HG03442 (cell line): ENCODE data around the gene ME1.
"Not testable (repeated sequence)": the region's sequence is repeated elsewhere in the genome, so short reads cannot be mapped to it uniquely, and the experiment has no call there.

Source experiments
- ATAC-seq: cut with Tn5 transposase; IDR thresholded peaks from one replicate; pipeline ENCODE4 v1.9.1; 2021; ENCODE audit warnings: mild to moderate bottlenecking, moderate library complexity; ENCODE audit not compliant: unreplicated experiment

Gene ME1

DNA sequence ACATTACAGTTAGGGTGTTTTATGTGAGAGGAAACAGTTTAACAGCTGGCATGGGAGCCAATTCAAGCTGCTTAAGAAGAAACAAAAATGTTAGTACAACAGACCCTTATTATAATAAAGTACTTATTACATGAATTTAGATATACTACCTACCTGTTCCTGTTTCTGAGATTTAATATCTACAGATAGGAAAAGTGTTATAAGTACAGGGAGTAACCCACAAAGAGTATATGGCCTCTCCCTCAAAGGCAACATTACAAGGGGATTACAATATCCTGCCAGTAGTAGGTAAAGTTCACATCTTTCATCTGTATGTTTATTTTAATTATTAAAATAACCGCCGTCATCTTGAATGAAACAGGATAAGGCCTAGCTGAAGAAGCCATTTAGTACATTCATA is 1.8 kb upstream of the ME1 start:
- no peak for ATAC-seq

GRCh38 chr6:83431545-83432155 is 799 bp upstream of the ME1 start:
- no peak for ATAC-seq

GRCh38 chr6:83429857-83430610 is 817 bp downstream of the ME1 start:
- ATAC-seq: peak; percentile 4

- ATAC-seq: no peak
Measured at GRCh38 chr6:83429269-83429668, 1.6 kb downstream of the ME1 start.

DNA sequence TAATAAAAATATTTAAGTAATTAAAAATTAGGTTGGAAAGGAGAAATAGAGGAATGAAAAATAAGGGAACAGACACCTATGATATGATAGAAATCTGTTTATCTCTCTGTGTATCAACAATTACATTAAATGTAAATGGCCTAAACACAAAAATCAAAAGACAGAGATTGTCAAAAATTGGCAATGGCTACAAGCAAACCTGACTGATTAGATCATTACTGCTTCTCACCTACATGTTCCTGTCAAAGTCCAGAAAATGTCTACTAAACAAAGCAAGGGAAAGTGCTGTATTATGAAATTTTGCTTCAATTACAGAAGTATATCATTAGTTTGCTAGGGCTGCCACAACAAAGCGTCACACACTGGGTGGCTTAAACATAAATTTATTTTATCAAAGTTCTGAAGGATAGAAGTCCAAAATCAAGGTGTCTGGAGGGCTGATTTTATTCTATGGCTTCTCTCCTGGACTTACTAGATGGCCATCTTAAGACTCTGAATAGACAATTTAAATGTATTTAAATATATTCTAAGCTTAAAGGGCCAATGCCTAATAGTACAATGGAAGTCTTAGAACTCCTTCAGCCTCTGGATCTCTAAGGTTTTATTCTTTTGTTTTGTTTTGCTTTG is 6.3 kb downstream of the ME1 start:
- ATAC-seq: no peak

GRCh38 chr6:83417880-83418663 is 12.8 kb downstream of the ME1 start:
- ATAC-seq: no peak

DNA sequence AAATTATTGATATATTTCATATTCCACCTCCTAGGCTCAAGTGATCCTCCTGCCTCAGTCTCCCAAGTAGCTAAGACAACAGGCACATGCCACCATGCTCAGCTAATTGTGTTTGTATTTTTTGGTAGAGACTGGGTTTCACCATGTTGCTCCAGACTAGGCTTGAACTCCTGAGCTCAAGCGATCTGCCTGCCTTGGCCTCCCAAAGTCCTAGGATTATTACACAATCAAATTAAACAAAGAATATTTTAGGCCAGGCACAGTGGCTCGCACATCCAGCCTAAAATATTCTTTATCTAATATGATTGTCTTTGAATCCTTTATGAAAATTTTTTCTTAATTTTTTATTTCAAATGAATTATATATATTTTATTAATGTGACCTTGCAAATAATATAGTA is 17.8 kb downstream of the ME1 start:
- no peak for ATAC-seq

DNA sequence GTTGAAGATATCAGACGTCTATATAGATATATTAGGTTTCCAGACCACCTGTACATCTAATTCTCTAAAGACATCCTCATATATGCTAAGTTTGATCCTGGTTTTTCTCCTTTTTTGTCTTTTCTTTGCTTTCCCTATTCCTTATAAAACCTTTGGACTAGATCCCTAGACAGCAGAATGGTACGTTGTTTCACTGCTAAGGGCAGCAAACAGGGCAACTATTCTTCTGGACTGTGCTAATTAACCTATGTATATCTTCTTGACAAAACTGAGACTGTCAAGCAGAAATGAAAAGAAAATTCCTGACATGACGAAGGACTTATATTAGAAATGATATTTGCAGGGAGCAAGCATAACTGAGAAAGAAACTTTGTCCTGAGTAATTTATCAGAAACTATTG is 19.1 kb downstream of the ME1 start:
- no peak for ATAC-seq

DNA sequence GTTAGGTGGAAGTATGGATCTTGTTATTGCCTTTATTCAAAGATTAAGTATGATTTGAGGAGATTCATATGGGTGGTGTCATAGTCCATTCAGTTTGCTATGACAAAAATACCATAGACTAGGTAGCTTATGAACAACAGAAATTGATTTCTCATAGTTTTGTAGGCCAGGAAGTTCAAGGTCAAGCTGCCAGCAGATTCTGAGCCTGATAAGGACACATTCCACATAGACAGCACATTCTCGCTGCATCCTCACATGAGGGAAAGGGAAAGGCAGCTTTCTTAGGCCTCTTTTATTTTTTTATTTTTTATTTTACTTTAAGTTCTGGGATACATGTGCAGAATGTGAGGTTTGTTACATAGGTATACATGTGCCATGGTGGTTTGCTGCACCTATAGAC is 27.7 kb downstream of the ME1 start:
- no peak for ATAC-seq

- ATAC-seq: no peak
Measured at GRCh38 chr6:83389606-83390005, 41.2 kb downstream of the ME1 start.

- ATAC-seq: no peak
Measured at GRCh38 chr6:83385473-83385872, 45.4 kb downstream of the ME1 start.

GRCh38 chr6:83384751-83385150 is 46.1 kb downstream of the ME1 start:
- no peak for ATAC-seq

GRCh38 chr6:83381949-83382348 is 48.9 kb downstream of the ME1 start:
- no peak for ATAC-seq

GRCh38 chr6:83378621-83379388 is 52.0 kb downstream of the ME1 start:
- no peak for ATAC-seq

DNA sequence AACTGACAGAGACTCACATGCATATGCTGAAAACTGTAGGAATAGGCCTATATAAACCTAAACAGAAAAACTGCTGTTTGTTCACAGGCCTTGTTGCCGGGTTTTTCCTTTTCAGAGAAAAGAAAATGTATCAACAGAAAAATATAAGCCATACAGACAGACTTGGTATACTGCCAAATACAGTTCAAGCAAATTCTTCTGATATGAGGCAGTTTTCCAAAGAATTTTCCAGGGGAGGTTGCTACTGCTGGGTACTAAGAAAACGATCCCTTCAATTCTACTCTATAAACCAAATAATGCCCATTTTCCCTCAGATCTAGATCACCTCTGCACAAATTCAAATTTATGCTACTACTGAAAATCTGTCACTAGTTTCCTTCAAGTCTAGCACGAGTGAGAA is 59.4 kb downstream of the ME1 start:
- ATAC-seq: no peak

- ATAC-seq: no peak
Measured at GRCh38 chr6:83370567-83370966, 60.3 kb downstream of the ME1 start.

GRCh38 chr6:83369692-83370091 is 61.2 kb downstream of the ME1 start:
- no peak for ATAC-seq

GRCh38 chr6:83368577-83368976 is 62.3 kb downstream of the ME1 start:
- ATAC-seq: no peak

DNA sequence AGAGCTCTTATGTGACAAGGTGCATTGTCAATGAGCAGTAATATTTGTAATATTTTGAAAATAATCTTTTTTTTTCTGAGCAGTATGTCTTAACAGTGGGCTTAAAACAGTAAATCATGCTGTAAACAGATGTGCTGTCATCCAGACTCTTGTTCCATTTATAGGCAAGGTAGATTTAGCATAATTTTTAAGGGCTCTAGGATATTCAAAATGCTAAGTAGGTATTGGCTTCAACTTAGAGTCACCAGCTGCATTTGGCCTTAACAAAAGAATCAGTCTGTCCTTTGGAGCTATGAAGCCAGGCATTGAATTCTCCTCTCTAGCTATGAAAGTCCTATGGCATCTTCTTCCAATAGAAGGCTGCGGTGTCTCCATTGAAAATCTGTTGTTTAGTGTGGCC is 63.7 kb downstream of the ME1 start:
- no peak for ATAC-seq

DNA sequence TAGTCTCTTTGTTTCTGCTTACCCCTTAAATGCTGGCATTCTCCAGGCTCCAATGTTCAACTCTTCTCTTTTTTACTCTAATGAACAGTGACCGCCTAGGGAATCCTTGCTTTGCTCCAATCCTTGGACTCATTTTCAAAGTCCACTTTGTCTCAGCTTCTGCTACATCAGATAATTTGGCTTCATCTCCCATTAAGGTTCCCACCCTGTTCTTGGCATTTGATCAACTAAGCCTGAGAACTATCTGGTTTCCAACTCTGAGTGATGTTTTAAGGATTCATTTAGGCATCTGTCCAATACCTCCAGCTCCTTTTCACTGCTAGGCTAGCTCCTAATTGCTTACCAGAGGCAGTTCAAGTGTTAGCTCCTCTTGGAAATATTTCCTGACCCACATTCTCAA is 64.9 kb downstream of the ME1 start:
- ATAC-seq: no peak

- not testable (repeated sequence) for ATAC-seq
Measured at GRCh38 chr6:83362349-83362748, 68.5 kb downstream of the ME1 start.
